VCaP (cell line): ENCODE measurements around the gene PDCD7.

Experiments
- H3K27ac ChIP-seq: fragments of 450-650 bp; 2 replicates; pipeline ENCODE4 v1.5.1; 2017
- TF ChIP-seq, protein P1 (sequence below): fragments of 450-650 bp; conservative IDR thresholded peaks from 2 replicates; pipeline ENCODE4 v1.5.1; 2017; ENCODE audit warnings: mild to moderate bottlenecking, moderate library complexity

Gene PDCD7

DNA sequence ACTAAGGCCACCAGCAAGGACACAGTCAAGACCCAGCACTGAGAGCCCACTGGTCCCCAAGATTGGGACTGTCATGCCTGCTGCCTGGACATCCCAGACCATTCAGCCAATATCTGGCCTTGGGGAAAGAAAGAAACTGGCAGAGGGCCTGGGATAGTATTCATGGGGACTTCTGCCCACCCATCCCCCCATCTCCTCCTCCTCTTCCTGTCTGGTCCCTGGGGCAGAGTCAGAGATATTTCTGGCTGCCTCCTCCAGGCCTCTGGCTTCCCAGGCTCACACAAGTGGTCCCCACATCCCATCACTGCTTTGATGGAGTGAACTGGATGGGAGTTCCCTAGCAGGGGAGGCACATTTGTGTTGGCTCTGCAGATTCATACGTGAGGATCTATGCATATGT, 61.6 kb downstream of the PDCD7 start:
- TF ChIP-seq, protein P1, sequence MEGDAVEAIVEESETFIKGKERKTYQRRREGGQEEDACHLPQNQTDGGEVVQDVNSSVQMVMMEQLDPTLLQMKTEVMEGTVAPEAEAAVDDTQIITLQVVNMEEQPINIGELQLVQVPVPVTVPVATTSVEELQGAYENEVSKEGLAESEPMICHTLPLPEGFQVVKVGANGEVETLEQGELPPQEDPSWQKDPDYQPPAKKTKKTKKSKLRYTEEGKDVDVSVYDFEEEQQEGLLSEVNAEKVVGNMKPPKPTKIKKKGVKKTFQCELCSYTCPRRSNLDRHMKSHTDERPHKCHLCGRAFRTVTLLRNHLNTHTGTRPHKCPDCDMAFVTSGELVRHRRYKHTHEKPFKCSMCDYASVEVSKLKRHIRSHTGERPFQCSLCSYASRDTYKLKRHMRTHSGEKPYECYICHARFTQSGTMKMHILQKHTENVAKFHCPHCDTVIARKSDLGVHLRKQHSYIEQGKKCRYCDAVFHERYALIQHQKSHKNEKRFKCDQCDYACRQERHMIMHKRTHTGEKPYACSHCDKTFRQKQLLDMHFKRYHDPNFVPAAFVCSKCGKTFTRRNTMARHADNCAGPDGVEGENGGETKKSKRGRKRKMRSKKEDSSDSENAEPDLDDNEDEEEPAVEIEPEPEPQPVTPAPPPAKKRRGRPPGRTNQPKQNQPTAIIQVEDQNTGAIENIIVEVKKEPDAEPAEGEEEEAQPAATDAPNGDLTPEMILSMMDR: no peak
- no peak overlapping the region for H3K27ac ChIP-seq

DNA sequence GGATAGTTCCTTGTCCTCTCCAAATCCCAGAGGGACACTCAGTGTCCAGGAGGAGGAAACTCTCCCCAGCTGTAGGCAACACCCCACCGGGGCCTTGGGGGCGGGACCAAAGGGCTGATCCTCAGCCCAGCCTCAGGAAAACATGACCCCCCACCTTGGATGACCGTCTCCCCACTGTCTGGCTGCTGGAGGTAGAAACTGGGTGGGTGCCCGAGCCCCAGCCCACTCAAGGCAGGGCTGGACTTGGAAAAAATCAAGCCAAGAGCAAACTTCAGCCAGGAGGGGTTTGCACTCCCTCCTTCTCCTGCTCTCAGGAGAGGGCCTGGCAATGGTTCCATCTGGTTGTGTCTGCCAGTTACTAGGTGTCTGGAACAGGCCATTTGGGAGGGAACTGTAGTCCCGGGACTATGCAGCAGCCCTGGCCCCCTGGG, 62.2 kb downstream of the PDCD7 start:
- TF ChIP-seq, protein P1: no peak
- no peak overlapping the region for H3K27ac ChIP-seq

DNA sequence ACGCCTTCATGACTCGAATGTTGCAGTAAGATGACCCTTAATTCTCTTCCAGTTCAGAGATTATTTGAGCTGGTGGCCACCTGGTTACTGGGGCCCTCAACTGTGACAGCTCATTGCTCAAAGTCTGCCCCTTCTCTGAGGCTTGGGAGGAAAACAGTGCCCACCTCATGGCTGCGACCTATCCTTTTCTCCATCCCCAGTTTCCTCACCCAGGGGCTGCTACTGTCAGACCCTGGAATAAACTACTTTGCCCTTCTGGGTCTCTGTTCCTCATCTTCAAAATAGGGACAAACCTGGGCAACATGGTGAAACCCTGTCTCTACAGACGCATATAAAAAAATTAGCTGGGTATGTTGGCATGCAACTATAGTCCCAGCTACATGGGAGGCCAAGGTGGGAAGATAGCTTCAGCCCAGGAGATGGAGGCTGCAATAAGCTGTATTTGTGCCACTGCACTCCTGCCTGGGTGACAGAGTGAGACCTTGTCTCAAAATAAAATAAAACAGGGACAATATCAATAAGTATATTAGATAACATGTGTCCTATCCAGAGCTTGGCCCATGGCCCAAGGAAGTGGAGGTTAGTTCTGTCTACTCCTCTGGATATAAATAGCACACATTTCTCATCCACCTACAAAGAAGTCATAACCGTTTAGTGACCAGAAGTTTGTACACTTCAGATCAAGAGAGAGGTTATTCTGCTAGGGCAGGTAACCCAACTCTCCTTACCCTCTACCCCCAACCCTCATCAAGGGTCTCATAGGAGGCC, 63.6 kb downstream of the PDCD7 start:
- TF ChIP-seq, protein P1: no peak
- no peak overlapping the region for H3K27ac ChIP-seq

DNA sequence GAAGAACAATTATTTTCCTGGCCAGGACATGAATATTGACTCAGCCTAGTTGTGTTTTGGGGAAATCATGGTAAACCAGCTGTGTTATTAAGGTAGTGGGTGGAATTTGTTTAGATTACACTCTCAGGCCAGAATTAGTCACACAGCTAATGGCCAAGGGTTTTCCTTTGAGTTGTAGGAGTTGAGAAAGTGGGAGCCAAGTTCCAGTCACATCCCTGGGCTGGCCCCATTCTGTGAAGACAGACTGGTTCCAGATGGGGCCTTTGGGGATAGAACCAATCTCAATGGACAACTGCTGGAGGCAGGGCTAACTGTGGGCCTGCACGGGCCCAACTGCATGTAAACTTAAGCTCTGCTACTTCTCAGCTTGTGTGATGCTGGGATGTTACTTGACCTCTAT, 64.4 kb downstream of the PDCD7 start:
- H3K27ac ChIP-seq: no peak overlapping the region
- TF ChIP-seq, protein P1: no peak

DNA sequence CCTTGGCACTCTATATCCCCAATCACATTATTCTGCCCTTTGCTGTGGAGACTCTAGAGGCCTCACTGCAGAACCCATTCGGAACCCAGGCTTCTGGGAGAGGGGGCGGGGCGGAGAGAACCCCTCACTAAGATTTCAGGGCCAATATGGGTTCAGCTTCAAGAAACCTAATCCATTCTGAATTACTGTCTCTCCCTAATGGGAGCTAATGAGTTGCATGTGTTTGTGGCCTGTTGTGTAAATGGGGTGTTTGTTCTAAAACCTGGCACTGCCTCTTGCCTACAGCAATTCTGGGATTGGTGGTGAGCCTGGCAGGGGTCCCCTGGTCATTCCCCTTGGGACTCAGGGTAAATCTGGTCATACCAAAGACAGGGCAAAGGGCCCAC, 65.2 kb downstream of the PDCD7 start:
- no peak overlapping the region for H3K27ac ChIP-seq

DNA sequence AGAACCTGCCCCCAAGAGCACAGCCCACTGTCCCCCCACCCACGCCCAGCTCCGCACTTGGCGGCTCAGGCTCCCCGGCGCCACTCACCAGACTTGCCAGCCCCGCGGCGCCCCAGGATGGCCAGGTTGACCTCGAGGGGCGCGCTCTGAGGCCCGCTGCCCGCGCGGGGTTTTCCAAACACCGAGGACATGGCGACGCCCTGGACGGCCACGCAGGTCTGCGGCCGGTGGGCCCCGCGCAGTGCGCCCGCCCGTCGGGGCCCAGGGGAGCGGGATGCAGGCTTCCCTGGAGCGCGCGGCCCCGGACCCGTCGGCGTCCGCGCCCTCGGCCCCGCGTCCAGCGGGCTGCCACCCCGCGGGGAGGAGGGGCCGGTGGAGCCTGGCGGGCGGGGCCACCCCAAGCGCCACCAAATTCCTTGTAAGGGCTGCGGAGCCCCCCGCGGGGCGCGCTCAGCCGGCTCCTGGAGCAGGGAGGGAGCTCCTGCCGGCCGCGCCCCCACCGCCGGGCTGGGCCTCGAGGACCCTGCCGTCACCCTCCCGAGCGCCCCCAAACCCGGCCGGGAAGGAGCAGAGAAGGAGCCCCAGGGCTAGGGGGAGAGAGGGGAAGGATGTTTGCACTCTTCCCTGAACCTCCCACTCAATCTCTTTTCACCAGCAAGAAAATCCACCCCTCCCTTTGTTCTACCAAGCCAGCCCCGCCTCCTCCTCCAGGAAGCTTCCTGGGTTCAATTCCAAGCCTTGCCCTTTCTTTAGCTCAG, 65.8 kb downstream of the PDCD7 start, which contains the start of gene RASL12:
Gene RASL12, minus strand, starts transcription at position 347 of the 758 bp plus-strand sequence. Its CDS starts 156 bp downstream, at position 191.
- H3K27ac ChIP-seq: no peak within 1 kb of the TSS
- TF ChIP-seq, protein P1: no peak

More for the DNA sequence above, 65.2 kb downstream of the PDCD7 start:
- TF ChIP-seq, protein P1: no peak
